SK-N-MC (cell line): Measurements from ENCODE around the gene SPCS2.

Source experiments
- EZH2 ChIP-seq: fragments of 200-600 bp; sonication (generic); IDR thresholded peaks from one replicate; pipeline ENCODE4 v1.6.1; 2017; ENCODE audit warnings: antibody characterized with exemption
- FOXP2 ChIP-seq: optimal IDR thresholded peaks from 2 replicates; pipeline ENCODE3; 2011; ENCODE audit warnings: mild to moderate bottlenecking, moderate library complexity; ENCODE audit not compliant: insufficient read depth; ENCODE audit errors: extremely low read length, control extremely low read depth
- POLR2AphosphoS5 ChIP-seq: IDR thresholded peaks from 2 replicates; pipeline ENCODE4 v1.6.1; 2012; ENCODE audit warnings: mild to moderate bottlenecking, low read depth, low read length, borderline replicate concordance

GRCh38 chr11:75025561-75025960 is 76.5 kb downstream of the SPCS2 start:
- TF ChIP-seq FOXP2 (no peak), EZH2 (no peak), POLR2AphosphoS5 (no peak)
